GM12875 (cell line): ENCODE results near the gene MAP1LC3A.

Source experiments
- H3K4me3 ChIP-seq: one replicate; pipeline ENCODE4 v1.5.1; 2011; ENCODE audit warnings: low read depth, low read length, control low read depth
- TF ChIP-seq, protein P1 (sequence below): IDR thresholded peaks from 2 replicates; pipeline ENCODE4 v1.5.1; 2011; ENCODE audit warnings: low read depth, mild to moderate bottlenecking, control low read depth, inconsistent platforms, low read length, moderate library complexity, borderline replicate concordance; ENCODE audit not compliant: insufficient read depth

The MAP1LC3A gene

GRCh38 chr20:34570859-34571306, 12.4 kb downstream of the MAP1LC3A start:
- TF ChIP-seq, protein P1, sequence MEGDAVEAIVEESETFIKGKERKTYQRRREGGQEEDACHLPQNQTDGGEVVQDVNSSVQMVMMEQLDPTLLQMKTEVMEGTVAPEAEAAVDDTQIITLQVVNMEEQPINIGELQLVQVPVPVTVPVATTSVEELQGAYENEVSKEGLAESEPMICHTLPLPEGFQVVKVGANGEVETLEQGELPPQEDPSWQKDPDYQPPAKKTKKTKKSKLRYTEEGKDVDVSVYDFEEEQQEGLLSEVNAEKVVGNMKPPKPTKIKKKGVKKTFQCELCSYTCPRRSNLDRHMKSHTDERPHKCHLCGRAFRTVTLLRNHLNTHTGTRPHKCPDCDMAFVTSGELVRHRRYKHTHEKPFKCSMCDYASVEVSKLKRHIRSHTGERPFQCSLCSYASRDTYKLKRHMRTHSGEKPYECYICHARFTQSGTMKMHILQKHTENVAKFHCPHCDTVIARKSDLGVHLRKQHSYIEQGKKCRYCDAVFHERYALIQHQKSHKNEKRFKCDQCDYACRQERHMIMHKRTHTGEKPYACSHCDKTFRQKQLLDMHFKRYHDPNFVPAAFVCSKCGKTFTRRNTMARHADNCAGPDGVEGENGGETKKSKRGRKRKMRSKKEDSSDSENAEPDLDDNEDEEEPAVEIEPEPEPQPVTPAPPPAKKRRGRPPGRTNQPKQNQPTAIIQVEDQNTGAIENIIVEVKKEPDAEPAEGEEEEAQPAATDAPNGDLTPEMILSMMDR, result no peak
- H3K4me3 ChIP-seq, result no peak overlapping the region

- TF ChIP-seq, protein P1, result no peak
- no peak overlapping the region for H3K4me3 ChIP-seq
Observed at GRCh38 chr20:34571753-34572152, 13.2 kb downstream of the MAP1LC3A start.

- H3K4me3 ChIP-seq, result no peak overlapping the region
Observed at GRCh38 chr20:34573541-34574300, 15.2 kb downstream of the MAP1LC3A start.

GRCh38 chr20:34574426-34574825, 15.9 kb downstream of the MAP1LC3A start:
- TF ChIP-seq, protein P1, result no peak
- no peak overlapping the region for H3K4me3 ChIP-seq

More at GRCh38 chr20:34573541-34574300, 15.2 kb downstream of the MAP1LC3A start:
- TF ChIP-seq, protein P1, result no peak

- H3K4me3 ChIP-seq, result no peak overlapping the region
- TF ChIP-seq, protein P1, result no peak
Observed at GRCh38 chr20:34574861-34575260, 16.3 kb downstream of the MAP1LC3A start.

DNA sequence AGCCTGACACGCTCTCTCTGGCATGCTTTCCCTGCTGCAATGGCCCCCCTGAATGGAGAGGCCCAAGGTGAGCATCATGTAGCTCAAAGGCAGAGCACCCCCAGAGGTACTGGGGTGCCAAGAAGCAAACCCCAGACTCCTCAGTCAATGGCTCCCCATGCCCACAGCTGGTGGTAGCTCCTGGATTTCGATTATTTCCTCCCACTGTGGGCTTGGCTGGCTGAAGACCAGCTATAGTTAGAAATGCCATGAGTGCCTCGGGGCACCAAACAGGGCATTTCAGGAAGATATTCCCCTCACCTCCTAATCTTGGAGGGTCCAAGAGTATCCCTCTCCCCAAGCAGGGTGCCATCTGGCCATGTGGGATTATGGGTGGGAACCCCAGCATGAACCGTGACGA, 16.8 kb downstream of the MAP1LC3A start:
- TF ChIP-seq, protein P1, result no peak
- H3K4me3 ChIP-seq, result no peak overlapping the region

- H3K4me3 ChIP-seq, result no peak overlapping the region
- TF ChIP-seq, protein P1, result no peak
Observed at GRCh38 chr20:34575756-34576155, 17.2 kb downstream of the MAP1LC3A start.
